CD1c-positive myeloid dendritic cell (primary cell): ENCODE data around the gene BBX.

ENCODE experiments used
- DNase-seq: peaks from one replicate; pipeline ENCODE4 v3.0.0-alpha.2; 2016; ENCODE audit errors: extremely low spot score

Gene BBX

DNA sequence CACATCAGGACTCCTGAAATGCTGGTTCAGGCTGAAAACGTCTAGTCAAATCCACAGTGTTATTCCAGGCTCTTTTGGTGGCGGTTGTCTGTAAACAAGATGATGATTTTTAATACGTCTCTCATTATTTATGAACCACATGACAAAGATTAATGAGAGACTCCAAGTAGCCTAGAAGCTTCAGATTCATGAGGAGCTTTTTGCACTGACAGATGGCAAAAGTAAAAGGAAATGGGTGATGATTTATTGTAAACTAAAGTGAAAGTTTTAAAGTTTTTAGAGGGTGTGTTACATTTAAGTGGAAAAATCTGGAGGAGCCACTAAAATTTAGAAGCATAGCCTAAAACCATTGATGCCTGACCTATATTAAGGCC lies 77.0 kb downstream of the BBX start:
- DNase-seq, result no peak

DNA sequence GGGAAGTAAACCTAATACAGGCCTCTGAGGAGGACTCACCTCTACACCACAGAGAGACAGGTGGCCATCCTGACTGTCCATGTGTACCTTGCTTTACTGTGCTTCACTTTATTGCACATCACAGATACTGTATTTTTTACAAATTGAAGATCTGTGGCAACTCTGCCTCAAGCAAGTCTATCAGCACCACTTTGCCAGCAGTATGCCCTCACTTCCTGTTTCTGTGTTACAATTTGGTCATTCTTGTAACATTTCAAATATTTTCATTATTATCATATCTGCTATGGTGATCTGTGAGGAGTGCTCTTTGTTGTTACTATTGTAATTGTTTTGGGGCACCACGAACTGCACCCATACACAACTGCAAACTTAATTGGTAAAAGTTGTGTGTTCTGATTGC lies 78.0 kb downstream of the BBX start:
- DNase-seq, result peak; percentile 9

DNA sequence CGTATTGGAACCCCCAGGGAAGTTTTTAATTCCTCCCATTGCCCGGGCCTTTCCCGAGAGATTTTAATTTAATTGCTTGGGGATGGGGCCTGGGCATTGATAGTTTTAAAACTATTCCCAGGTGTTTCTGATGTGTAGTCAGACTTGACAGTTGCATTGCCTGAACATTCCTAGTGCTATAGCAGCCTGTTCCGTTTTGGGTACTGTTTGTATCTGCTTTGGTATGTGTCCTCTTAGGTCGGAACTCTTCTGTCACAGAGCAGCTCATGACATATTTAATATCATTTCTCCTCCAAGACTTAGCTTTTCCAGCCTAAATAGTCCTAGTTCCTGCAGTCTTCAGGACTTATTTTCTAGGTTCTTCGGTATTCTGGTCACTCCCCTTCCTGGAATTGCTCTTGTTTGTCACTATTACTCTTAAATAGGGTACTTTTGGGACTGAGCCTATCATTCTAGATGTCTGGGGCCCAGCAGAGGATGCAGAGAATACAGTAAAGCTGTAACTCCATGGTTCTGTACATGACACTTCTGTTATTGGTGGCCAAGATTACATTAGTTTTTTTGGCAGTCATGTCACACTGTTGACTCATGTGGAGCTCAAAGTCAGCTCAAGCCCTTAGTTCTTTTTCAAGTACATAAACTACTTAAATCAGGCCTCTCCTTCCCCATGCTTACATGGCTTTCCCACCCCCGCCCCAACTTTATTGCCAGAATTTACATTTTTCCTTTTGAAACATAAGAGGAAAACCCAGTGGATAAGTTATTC lies 81.5 kb downstream of the BBX start:
- no peak for DNase-seq

DNA sequence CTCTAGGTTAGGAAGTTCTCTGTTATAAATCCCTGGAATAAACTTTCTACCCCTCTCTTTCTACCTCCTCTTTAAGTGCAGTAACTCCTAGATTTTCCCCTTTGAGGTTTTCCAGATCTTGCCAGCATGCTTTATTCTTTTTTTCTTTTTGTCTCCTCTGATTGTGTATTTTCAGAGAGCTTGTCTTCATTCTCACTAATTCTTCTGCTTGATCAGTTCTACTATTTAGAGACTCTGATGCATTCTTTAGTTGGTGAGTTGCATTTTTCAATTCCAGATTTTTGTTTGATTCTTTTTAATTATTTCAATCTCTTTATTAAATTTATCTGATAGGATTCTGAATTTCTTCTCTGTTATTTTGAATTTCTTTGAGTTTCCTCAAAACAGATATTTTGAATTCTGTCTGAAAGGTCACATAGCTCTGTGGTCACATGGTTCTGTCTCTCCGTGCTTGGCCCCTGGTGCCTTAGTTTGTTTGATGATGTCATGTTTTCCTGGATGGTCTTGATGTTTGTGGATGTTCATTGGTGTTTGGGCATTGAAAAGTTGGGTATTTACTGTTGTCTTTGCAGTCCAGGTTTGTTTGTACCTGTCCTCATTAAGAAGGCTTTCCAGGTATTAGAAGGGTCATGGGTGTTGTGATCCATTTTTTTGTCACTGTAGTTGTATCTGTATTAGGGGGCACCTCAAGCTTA lies 89.2 kb downstream of the BBX start:
- DNase-seq, result no peak

DNA sequence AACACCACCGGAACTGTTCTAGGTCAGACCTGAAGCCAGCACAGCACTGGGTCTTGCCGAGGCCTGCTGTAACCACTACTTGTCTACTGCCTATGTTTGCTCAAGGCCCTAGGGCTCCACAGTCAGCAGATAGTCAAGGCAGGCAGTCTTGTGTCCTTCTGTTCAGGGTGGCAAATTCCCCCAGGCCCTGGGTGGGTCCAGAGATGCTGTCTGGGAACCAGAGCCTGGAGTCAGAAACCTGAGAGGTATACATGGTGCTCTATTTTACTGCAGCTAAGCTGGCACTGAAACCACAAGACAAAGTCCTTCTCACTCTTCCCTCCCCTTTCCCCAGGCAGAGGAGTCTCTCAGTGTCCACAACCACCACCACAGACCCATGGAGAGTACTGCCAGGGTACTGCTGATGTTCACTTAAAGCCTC lies 89.9 kb downstream of the BBX start:
- DNase-seq, result no peak

DNA sequence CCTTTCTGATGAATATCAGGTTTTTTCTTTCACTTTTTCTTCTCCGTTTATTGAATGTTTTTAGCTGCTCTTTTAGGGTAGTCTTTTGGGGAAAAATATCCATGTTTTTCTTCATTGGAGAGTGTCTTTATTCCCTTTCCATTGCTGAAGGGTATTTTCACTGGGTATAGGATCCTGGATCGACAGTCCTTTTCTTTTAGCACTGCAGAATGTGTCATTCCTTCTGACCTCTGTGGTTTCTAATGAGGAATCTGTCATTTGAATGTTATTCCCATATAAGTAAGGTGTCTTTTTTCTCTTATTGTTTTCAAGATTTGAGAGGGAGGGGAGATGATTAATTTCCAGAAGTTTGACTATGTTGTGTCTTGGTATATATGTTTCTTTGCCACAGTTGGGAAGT lies 96.8 kb downstream of the BBX start:
- DNase-seq, result no peak

DNA sequence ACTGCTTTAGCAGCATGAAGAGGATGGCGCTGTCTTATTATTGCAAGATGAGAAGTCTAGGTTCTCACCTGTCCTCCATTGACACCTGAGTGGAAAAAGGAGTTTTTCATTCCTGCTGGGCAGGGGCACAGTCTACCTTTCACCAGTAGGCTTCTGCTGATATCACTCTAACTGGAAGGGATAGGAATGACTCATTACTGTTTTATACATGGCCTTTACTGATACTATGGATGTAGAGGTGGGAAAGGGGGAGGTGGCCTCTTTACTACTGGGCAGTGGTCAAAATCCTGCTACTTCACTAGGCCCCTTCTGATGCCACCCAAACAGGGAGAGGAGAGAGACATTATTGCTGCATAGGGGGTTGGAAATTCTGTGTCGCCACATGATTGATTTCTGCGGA lies 97.8 kb downstream of the BBX start:
- DNase-seq, result no peak

DNA sequence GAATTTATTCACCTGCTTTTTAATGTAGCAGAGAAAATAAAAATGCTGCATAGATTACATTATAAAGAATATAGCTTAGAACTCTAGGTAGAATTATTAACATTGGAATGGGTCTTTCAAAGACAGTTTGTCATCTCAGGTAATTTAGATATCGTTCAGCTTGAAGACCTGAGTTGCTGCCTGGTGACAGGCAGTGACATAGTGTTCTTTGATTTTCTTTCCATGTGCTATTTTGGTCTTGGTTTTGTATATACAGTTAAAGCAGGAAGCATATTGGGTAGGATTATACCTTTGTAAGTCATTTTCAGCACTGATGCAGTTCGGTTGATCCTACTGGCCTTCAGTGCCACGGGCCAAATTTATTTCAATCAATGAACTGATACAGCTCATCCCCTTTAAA lies 98.7 kb downstream of the BBX start:
- DNase-seq, result no peak

DNA sequence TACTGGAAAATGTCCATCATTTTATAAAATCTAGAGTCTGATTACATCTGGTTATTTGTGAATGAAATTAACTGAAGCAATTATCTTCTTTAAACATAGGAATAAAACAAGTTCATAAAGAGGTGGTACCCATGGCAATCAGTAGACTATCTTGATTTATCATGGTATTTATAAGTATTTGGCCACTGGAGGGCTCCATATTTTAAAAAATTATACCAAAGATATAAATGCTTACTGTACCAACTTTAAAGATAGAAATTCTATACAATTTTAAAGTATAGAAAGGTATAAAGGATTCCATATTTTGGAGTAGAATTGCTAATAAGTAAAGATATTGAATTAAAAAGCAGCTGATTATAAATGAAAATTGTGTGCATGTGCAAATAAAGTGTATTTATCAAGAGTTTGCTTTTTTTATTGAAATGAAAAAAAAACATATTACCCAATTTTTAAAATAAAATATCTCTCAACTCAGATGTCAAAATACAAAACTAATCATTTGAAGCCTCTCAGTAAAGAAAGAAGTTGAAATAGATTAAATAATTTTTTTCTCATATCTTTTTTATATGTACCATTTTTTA lies 105.3 kb downstream of the BBX start:
- DNase-seq, result no peak

DNA sequence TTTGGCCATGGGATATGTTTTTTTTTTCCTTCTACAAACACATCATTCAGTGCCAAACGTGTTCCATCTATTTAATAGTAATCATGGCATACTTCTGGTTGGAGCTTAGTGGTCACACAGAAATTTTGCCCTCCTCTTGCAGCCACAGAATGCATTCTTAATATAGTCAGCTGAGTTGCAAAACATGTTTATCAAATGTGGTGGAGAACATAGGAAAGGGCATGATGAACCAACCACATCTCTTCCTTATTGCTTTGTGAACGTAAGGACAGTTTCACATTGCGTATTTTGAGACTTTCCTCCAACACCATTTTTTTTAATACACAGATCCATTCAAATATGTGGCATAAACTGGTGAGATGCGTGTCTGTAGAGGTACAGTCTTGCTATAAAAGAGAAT lies 106.8 kb downstream of the BBX start:
- DNase-seq, result no peak

DNA sequence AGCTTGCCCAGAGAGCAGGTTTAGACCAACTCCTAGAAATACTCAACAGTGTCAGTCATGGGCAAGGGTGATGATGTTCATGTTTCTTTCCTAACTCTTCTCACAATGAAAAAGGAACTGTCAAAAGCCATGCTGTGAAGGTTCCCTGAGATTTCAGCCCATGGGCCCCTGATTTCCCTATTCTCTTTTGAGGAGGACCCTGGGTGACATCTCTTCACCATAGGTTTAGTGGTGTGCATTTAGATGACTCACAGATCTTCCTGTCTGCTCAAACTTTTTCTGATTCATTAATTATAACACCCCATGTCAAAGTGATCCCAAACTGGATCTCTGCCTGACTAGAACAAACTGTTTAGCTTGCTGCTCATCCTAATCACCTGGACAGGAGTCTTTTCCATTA lies 108.0 kb downstream of the BBX start:
- DNase-seq, result peak; percentile 33

DNA sequence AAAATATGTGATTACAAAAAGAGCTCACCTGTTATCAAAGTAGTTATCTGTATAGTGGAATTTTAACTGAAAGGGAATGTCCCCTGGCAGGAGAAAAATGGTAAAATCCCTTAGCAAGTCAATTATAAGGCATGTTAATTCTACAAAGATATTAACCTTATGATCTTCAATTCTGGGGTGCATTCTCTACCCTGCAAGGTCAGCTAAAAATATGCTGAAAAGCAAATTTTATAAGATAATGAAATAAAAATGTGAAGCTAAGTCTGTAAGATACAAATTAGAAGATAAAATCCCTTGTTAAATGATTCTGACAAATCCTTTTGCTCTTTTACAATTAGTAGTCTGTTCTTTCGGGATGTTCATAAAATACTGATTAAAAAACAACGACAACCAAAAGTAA lies 109.8 kb downstream of the BBX start:
- DNase-seq, result no peak

DNA sequence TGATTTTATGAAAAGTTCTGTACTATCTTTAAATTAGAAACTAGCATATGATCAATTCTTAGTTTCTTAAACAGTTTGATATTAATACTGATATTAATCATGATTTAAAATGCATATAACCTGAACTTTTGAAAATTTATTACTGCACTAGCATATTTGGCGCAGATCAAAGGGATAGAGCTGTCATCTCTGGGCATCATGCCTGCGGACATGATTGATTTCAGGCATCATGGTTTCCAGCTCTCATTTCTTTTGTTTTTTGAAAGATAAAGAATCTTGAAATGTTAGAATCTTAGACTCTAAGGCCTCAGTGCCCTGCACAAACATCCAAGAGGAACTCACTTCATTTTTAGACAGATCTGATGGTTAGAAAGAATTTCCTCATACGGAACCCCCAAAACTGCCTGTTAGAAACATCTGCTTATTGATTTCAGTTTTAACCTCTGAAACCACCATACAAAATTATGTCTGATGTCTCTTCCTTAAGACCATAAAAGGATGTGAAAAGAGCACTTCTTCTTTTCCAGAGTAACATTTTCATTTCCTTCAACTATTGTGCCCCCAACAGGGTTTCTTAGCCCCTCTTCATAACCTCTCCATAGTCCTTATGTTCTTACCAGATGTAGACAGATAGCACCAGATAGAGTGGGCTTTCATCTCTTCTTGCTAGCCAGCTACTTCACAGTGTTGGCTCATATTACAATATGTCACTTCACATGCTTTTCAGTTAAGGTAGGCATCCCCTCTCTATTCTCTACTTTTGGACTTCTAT lies 110.8 kb downstream of the BBX start:
- DNase-seq, result peak; percentile 37

DNA sequence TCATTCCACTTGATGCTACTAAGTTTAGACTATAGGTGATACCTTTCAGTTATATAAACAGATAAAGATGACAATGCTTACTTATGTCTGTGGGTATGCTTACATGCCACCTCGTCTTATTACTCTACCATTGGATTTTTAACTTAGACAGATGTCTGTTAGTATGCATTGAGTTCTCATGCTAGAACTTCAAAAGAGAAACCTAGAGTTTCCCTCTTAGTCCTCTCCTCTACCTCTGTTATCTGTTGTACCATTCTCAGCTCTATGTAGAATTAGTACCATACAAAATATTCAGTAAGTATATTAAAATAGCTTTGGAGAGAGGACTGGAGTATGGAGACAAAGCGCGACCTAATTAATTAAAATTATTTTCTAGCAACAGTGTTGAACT lies 111.3 kb downstream of the BBX start:
- DNase-seq, result no peak

DNA sequence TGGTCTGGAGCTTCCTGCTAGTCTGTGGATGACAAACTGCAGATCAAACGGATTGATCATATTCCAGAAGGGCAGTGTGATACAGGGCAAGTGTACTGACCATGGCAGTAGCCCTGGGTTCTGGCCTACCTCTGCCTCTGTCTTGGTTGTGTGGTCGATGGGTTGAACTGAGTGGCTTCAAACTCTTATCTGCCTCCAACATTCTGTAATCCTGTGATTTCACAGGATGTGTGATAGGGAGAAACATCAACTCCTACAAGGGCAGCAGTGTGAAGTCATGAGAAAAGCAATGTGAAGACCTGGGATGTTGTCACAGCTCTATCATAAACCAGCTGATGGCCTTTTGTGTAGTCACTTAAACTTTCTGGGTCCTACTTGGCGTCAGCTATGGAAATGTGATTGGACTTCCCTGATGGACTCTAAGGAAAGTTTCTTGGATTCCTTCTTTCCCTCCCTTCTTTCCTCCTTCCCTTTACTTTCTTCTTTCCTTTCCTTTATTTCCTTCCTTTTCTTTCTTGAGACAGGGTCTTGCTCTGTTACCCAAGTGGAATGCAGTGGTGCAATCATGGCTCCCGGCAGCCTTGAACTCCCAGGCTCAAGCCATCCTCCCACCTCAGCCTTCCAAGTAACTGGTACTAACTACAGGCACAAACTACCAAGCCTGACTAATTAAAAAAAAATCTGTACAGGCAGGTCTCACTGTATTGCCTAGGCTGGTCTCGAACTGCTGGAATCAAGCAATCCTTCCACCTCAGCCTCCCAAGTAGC lies 114.8 kb downstream of the BBX start:
- DNase-seq, result no peak

DNA sequence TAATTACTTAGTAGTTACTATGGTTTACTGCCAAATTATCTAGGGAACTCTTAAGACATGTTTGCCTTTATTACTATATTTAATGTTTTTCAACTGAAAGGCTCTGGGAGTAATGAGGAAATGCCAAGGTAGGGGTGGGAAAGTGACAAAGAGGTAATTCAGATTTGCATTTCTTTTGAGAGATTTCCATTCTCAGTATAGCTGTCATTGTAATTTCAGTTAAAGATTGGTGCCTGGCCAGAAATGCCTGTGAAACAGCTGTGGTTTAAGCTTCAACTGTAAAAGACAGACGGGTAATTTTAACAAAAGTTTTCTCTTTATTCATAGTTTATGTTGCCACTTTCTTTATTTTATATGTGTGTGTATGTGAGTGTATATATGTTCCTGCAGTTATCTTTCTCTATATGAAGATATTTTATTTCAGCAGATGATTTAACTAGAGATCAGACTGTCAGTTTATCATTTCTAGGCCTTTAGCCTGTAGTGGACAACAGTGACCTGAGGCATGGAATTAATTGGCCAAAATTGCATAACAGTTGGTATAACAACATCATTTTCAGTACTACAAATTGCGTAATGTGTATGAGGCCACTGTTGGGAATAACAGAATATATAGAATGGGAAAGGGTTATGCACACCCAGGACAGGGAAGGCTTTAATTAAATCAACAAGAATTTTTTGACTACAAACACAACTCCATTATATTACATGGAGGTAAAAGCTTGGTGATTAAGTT lies 119.0 kb downstream of the BBX start:
- DNase-seq, result no peak

DNA sequence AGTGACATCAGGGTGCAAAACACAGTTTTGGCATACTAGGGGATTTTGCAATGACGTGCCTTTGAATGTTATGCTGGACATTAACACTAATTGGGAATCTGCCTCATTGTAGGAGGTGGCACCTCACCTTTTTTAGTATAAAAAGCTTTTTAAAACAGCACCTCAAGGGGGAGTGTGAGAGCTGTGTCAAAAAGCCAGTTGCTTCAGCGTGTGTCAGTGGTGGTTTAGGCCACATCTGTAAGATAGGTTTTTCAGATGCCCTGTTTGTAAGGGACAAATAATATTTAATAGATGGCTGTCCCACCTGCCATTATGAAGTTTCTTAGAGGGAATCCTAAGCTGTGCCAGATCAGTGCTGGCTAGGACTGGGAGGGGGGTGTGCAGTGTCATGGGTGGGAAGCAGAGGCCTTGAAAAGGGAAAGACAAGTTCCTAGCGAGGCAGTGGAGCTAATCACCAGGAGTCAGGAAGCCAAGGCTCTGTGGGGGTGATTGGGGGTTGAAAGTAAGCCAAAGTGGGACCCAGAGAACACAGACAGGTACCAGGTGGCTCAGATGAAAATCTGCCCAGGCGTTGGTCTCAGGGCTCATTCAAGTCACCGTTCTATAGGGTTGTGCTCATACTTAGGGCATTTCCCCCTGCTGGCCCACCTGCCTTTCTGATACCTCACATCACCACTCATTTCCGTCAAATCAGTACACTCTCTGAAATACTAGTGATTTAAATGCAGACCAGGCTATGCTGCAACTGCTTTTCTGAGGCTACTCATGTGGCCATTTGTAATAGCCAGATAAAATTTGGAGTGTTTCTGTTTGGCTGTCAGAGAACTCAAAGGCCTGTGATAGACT lies 120.5 kb downstream of the BBX start:
- DNase-seq, result no peak

DNA sequence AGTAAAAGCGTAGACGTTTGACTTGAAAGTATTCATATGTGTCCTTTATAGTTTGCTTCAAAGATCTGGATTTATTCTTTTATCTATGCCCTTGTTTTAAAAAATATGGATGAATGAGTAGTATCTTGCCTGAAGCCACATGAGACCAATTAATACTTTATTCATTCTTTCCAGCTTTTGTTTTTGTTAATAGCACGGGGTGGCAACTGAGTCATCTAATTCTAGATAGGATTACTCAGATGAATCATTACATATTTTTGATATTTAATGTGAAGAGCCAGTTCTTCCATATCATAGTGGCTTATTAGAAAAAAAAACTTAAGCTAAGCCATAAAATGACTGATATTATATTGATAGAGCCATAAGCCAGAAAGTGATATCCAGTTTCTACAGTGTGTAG lies 121.9 kb downstream of the BBX start:
- DNase-seq, result no peak

DNA sequence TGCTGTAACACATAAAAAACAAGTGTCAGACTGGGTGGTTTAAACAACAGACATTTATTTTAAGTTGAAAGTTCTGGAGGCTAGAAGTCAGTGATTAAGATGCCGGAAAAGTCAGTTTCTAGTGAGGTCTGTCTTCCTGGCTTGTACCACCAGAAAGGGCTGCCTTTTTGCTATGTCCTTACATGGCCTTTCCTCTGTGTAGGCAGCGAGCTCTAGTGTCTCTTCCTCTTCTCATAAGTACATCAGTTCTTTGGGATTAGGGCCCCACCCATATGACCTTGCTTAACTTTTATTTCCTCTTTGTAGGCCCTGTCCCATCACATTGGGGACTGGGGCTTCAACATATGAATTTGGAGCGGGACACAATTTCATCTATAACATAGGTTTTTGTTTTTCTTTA lies 128.0 kb downstream of the BBX start:
- DNase-seq, result peak; percentile 78

DNA sequence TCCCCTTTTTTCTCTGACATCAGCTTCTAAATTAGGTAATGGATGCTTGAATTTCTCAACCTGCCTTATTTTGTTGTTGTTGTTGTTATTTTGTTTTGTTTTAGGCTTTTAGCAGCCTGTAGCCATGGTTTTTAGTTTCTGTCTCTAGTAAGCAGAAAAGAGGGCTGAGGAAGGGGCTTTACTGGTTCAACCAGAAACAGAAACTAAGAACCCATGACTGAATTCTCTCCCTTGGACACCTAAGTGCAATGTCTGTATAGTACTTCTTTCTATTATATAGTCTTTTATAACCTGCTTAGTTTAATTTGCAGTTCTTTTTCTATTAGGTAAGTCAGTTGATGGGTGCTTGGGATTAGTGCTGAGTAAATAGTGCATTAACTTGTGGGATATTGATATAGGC lies 129.0 kb downstream of the BBX start:
- DNase-seq, result peak; percentile 11
